Activated CD8-positive, alpha-beta T cell treated with anti-CD3 and anti-CD28 coated beads for 36 hours (primary cell): ENCODE results near the gene TFEB. TPM values are rescaled to one million over a fixed set of nuclear protein-coding genes. Genes with fewer than 3 reads are reported as not detected.
A peak's percentile ranks its signal among the peaks of the same experiment; 100 is the strongest.

Source experiments
- ATAC-seq: fragments of 200-7000 bp; cut with Tn5 transposase; one replicate; pipeline ENCODE4 v1.10.0; 2021; ENCODE audit warnings: mild to moderate bottlenecking, moderate library complexity
- CTCF ChIA-PET: fragments of 350-600 bp; sonication (Branson Sonifier 250); formaldehyde crosslinking; loops from one replicate; lab custom pipeline; 2021; ENCODE audit warnings: antibody characterized with exemption; lab: Charles Lee
- POLR2A ChIA-PET: fragments of 350-600 bp; sonication (Branson Sonifier 250); formaldehyde crosslinking; loops from one replicate; lab custom pipeline; 2021; ENCODE audit warnings: antibody characterized with exemption; lab: Charles Lee
- DNase-seq: peaks from one replicate; pipeline ENCODE4 v3.0.0-alpha.2; 2020
- H3K27ac Mint-ChIP-seq: one replicate; pipeline ENCODE4 v1.8.0; 2021; ENCODE audit warnings: mild to moderate bottlenecking, mixed read lengths
- H3K27me3 Mint-ChIP-seq: one replicate; pipeline ENCODE4 v1.8.0; 2021; ENCODE audit warnings: mixed read lengths
- H3K36me3 Mint-ChIP-seq: one replicate; pipeline ENCODE4 v1.8.0; 2021; ENCODE audit warnings: low read depth, mixed read lengths
- H3K4me1 Mint-ChIP-seq: one replicate; pipeline ENCODE4 v1.8.0; 2021; ENCODE audit warnings: low read depth, mixed read lengths
- H3K4me3 Mint-ChIP-seq: one replicate; pipeline ENCODE4 v1.8.0; 2021; ENCODE audit warnings: mild to moderate bottlenecking, moderate library complexity, mixed read lengths
- H3K9me3 Mint-ChIP-seq: one replicate; pipeline ENCODE4 v1.8.0; 2021; ENCODE audit warnings: mixed read lengths
- intact Hi-C: fragments of 100-400 bp; cut with micrococcal nuclease; formaldehyde crosslinking; loops from one replicate; pipeline ENCODE4 v1.10.0; 2022
- total RNA-seq, 2 experiments: library from RNA; stranded (reverse); gene quantifications; one replicate each; pipeline ENCODE4 v1.2.3, GENCODE V29; 2021
- TF ChIP-seq, protein P1 (sequence below): fragments of 200-600 bp; IDR thresholded peaks from one replicate; pipeline ENCODE4 v1.8.0; 2022; ENCODE audit warnings: antibody characterized with exemption, mild to moderate bottlenecking

The TFEB gene
- 10 to 100 TPM; 14.6 to 15.9 TPM for total RNA-seq

- POLR2A ChIA-PET = interaction anchor here (0.6 to 1.3 kb wide), 5 partner anchors 15 to 742 kb away, joined by 3 to 5 read pairs (median 3); partner anchors contain the start of gene TOMM6
- DNase-seq (peak; percentile 96), ATAC-seq (peak; percentile 74)
- Mint-ChIP-seq H3K27me3 (no peaks in the 10 kb centered on the region), H3K4me1 (peaks cover 26% of the 10 kb centered on the region), H3K27ac (no peak within 1 kb of the TSS), H3K9me3 (no peaks in the 10 kb centered on the region), H3K4me3 (peak within 1 kb of the TSS; percentile 84), H3K36me3 (no peaks in the 10 kb centered on the region)
- TF ChIP-seq, protein P1, sequence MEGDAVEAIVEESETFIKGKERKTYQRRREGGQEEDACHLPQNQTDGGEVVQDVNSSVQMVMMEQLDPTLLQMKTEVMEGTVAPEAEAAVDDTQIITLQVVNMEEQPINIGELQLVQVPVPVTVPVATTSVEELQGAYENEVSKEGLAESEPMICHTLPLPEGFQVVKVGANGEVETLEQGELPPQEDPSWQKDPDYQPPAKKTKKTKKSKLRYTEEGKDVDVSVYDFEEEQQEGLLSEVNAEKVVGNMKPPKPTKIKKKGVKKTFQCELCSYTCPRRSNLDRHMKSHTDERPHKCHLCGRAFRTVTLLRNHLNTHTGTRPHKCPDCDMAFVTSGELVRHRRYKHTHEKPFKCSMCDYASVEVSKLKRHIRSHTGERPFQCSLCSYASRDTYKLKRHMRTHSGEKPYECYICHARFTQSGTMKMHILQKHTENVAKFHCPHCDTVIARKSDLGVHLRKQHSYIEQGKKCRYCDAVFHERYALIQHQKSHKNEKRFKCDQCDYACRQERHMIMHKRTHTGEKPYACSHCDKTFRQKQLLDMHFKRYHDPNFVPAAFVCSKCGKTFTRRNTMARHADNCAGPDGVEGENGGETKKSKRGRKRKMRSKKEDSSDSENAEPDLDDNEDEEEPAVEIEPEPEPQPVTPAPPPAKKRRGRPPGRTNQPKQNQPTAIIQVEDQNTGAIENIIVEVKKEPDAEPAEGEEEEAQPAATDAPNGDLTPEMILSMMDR = peak; percentile 77
- CTCF ChIA-PET = interaction anchor here (0.7 to 3.7 kb wide), 8 partner anchors 19 to 812 kb away, joined by 3 to 29 read pairs (median 4); partner anchors contain the start of genes PRICKLE4 and TOMM6
- intact Hi-C loops = no loop called here
Observed at GRCh38 chr6:41735427-41736185, at the start of gene TFEB. TFEB (minus strand) TSS chr6:41735608; CDS start chr6:41691213, 44,395 bp downstream.

DNA sequence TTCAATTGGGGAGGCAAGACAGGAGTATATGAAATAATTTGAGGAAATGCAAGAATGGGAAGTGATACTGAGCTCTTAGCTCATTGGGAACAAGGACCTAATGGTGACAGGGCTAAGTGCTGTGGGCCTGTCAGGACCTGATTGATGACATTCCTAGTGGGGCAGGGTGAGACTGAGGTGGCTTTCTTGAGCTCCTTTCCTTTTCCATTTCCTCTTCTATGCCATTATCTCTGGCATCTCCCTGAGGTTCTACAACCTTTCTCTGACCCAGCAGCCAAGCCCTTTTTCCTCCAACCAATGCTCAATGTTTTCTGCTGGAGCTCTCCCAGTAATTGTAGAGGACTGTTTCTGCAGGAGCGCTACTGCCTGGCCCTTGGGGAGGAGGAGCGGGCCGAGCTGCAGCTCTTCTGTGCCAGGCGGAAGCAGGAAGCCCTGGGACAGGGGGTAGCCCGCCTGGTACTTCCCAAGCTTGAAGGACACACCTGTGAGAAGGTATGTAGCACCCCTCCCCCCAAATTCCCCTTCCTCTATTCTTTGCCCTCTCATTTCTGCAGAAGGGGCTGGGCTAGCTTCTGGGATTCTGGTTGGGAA lies 49.3 kb upstream of the TFEB start:
- DNase-seq = no peak
- intact Hi-C loops = loop anchor here (10.0 kb wide), 1 partner anchor 140 kb away; the partner anchor contains the start of genes BYSL and MED20
- Mint-ChIP-seq H3K36me3 (peaks cover 14% of the 10 kb centered on the region), H3K27ac (no peak overlapping the region), H3K4me3 (peak overlapping the region; percentile 91), H3K27me3 (peaks cover 6% of the 10 kb centered on the region), H3K9me3 (no peaks in the 10 kb centered on the region), H3K4me1 (peaks cover 18% of the 10 kb centered on the region)
- ATAC-seq = no peak
- TF ChIP-seq, protein P1 = no peak
- CTCF ChIA-PET = interaction anchor here (0.6 to 12.8 kb wide), 8 partner anchors 8 to 312 kb away, joined by 3 to 214 read pairs (median 3); partner anchors contain the start of genes BYSL, MED20 and TAF8
- POLR2A ChIA-PET = interaction anchor here (0.8 to 4.8 kb wide), 3 partner anchors 137 to 264 kb away, joined by 4 to 49 read pairs (median 37); partner anchors contain the start of genes BYSL, MED20 and TAF8

DNA sequence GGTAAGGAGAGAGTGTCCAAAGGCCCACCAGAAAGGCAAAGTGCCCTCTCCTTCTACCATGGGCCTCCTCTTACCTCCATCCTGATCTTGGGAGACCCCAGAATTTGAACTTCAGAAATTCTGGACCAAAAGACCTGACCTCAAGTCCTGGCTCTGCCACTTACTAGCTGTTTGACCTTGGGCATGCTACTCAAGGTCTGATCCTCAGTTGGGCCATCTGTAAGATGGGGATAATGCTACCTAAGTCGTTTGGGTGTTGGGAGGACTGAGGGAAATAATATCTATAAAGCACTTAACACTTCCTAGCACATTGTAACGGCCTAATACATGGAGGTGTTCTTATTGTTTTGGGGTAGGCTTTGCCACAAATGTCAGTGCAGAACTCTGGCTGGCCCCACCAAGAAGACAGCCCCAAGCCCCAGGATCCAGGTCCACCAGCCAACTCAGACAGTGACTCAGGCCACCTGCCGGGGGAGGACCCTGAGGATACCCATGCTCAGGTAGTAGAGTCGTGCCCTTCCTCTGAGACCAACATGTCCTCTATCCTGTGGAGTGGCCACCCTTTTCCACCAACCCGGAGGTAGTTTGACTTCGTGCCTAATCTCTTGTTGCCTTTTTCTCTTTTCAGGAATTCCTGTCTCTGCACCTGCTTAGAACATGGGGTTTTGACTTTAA lies 47.8 kb upstream of the TFEB start:
- H3K27ac Mint-ChIP-seq = no peak overlapping the region
- DNase-seq (no peak), ATAC-seq (no peak)
- POLR2A ChIA-PET = interaction anchor here (0.6 to 0.8 kb wide), 2 partner anchors 152 to 261 kb away, joined by 3 to 4 read pairs; no protein-coding TSS in a partner anchor
- peaks cover 6% of the 10 kb centered on the region for H3K36me3 Mint-ChIP-seq
- CTCF ChIA-PET = interaction anchor here (0.6 to 12.8 kb wide), 4 partner anchors 18 to 321 kb away, joined by 4 to 214 read pairs (median 6); partner anchors contain the start of gene TAF8
- H3K4me3 Mint-ChIP-seq = no peak overlapping the region
- H3K4me1 Mint-ChIP-seq = peaks cover 20% of the 10 kb centered on the region
- TF ChIP-seq, protein P1 = no peak
- peaks cover 6% of the 10 kb centered on the region for H3K27me3 Mint-ChIP-seq
- no peaks in the 10 kb centered on the region for H3K9me3 Mint-ChIP-seq
- intact Hi-C loops = loop anchor here (10.0 kb wide), 1 partner anchor 142 kb away; the partner anchor contains the start of genes BYSL and MED20

- Mint-ChIP-seq H3K9me3 (no peaks in the 10 kb centered on the region), H3K36me3 (no peaks in the 10 kb centered on the region), H3K4me1 (peaks cover 21% of the 10 kb centered on the region), H3K27ac (no peak overlapping the region), H3K4me3 (peak overlapping the region; percentile 83), H3K27me3 (peaks cover 6% of the 10 kb centered on the region)
- DNase-seq (no peak), ATAC-seq (no peak)
- TF ChIP-seq, protein P1 = no peak
- POLR2A ChIA-PET = no interaction called here
- intact Hi-C loops = loop anchor here (10.0 kb wide), 1 partner anchor 143 kb away; the partner anchor contains the start of genes BYSL and MED20
- CTCF ChIA-PET = interaction anchor here (0.8 to 12.8 kb wide), 8 partner anchors 9 to 389 kb away, joined by 3 to 214 read pairs (median 4); partner anchors contain the start of genes BYSL, MED20 and TAF8
Observed at GRCh38 chr6:41781366-41781730, 45.9 kb upstream of the TFEB start.
